SK-N-DZ (cell line): Measurements from ENCODE around the gene SLX4IP.

Experiments used
- DNase-seq: peaks from one replicate; pipeline ENCODE4 v3.0.0-alpha.2; 2015; ENCODE audit warnings: low spot score

The SLX4IP gene

DNA sequence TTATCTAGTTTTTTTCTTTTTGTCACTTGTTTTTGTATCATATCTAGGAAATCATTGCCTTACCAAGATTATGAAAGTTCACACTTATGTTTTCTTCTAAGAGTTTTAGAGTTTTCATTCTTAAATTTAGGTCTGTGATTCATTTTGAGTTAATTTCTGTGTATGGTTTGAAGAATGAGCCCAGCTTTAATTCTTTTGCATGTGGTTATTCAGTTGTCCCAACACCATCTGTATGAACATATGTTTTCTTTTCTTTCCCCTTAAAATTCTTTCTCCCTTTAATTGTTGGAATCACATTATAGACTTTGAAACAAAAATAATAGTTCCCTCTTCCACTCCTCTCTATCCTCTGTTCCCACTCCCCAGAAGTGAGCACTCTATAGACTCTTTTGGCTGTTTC is 85.4 kb downstream of the SLX4IP start:
- DNase-seq, result no peak

DNA sequence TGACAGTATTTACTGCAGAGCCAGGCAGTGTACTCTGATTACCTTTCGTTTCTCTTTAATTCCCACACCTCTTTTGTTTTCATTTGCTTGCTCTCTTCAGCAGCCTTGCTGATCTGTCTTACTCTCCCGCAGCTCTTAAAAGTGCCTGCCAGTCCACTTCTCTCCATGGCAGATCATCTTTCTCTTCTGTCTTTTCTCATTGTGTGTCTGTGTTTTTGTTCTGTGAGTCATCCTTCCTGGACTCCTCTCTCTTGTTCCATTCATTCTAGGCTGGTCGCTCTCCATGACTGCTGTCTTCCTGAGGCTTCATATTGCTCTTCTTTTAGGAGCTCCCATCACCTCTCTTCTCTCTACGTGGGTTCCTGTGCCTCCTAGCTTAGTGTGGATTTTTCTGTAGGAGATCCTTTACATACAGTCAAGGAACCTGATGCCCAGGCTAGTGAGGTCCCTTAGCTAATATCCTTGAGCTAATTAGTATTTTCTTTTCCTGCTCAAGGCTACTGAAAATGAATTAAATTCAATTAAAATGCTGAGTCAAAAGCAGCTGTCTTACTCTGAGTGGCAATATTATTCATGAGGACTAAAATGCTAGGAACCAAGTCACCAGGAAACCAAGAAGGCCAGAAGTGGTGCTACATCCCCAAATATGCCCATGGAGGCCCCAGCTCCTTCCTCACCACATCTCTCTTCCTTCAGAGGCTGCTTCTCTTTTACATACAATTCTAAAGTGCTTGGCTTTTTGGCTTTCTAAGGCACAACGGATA is 86.1 kb downstream of the SLX4IP start:
- DNase-seq, result peak; percentile 16

DNA sequence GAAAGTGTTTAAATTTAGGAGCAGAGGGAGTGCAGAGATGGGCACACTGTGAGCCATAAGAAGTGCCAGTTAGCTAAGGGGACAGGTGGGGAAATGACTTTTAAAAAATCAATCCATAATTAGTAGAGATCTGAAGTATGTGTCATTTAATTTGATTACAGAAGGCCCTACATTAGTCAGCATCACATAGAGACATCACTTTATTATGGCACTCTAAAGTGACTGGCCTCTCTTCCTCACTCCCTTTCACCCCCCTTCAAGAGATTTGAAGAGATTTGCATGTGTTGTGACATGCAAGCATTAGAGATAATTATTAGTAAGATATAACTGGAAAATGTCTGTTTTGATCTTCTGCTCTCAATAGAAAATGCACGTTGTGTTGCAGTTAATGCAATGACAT is 86.7 kb downstream of the SLX4IP start:
- no peak for DNase-seq

DNA sequence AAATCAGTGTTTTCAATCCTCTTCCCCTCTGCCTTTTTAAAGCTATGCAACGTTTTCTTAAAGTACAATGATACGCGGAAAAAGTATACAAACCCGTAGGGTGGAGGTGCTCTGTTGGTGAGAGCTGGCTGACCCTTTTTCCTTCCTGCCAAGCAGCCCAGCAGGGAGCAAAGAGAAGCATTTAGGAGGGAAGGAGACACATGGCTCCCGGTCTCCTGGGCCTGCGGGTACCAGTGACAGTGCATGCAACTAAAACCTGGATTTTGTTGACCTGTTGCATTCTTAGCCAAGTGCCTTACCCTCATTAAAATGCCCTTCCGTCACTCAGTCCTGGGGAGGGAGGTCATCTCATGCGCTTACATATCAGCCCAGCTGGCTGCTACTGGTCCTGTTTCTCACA is 87.2 kb downstream of the SLX4IP start:
- no peak for DNase-seq

DNA sequence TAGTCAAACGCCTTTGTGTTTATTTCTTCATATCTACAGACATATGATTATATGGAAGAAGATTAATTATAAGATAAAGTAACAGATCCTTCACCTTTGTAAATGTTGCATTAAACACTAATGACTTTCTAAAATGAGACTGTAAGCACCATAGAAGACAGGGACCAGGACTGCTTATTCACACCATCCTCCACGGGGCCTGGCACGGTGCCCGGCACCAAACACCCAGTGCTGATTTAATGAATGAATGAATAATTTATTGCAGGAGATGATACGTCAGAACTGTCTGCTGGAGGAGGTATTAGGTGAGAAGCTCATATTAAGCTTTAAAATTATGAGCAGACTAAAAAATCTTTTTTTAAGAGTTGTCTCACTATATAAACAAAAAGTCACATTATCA is 88.3 kb downstream of the SLX4IP start:
- no peak for DNase-seq

DNA sequence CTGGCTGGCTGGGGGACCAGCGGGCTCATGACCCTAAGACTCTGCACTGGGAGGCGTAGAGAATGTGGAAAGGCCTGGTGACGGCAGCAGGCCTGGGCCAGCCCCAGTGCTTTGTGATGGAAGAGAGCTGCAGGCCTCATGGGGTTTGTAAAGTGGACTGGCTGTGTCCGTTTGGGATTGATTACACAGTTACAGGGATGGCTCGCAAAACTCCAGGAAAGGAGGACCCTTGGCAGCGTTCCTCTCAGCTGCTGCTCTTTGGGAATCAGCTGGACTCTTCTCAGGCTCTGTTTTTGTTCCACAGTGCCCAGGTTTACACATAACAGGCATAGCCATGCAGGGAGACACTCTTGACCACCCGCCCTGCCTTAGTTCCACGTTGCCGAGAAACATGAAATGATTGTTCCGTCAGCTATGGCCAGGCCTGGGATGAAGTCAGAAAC is 89.0 kb downstream of the SLX4IP start:
- peak; percentile 68 for DNase-seq

DNA sequence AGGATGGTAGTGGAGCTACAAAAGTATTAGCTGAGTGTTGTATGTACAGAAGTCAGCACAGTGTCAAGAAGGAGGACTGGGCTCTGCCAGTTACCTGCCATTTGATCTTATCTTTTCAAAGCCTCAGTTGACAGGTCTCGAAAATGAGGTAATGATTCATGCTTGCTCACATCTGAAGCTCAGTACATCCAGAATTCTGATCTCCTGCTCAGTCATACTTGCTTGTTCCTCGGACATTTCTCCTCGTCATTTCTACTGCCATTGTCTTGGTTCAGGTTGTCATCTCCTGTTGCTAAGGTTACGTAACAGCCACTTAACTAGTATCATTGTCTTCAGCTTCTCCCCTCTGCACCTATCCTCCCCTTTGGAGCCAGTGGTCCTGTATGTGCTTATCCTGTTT is 89.5 kb downstream of the SLX4IP start:
- peak; percentile 34 for DNase-seq

DNA sequence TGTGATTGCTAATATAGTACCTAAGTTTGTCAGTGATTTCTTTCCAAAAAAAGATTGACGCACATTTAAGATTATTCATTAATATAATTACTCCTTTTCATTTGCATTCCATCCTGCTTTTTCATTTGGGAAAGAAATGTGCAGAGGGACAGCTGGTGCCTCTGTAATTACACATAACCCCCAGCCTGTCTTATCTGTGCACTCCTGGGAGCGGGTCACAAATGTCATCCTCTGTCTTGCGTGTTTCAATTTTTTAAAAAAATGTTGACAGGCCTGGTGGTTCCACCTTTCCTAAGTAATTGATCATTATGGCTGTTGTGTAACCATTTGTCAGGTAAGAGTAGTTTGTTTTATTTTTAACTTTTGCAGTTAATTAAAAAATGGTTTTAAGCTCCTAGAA is 92.7 kb downstream of the SLX4IP start:
- DNase-seq, result no peak

DNA sequence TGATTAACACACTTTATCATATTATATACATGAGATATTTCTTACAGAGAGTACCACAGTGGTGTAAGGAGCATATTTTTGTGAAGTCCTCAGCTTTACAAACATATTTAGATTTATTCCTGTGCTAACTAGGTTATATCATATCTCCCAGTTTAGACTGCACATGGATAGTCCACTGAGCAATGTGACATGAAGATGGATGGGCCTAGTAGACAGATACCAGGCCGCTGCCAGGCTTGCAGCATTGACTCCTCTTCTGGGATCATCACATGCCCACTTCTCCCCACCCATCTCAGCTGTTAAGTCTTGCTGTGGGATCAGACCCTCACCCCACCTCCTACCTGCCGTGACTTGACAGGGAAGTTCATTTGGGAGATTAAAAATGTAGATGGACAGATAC is 95.8 kb downstream of the SLX4IP start:
- no peak for DNase-seq

DNA sequence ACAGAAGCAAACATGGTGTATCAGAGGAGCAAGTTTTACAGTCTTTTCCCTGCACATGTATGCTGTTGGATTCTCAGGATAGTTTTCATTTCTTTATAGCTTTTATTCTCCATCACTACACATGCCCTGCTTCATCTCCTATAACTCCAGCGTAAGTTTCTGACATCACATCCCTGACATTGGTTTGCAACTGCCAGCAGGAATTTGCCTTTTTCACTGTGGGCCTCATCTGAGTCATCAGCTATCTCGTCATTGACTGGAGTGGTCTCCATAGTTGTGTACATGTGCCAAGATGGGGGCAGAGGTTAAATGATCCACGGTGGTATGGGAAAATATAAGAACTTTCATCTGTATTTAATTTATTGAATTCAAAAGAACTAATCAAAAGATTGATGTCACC is 96.7 kb downstream of the SLX4IP start:
- no peak for DNase-seq

DNA sequence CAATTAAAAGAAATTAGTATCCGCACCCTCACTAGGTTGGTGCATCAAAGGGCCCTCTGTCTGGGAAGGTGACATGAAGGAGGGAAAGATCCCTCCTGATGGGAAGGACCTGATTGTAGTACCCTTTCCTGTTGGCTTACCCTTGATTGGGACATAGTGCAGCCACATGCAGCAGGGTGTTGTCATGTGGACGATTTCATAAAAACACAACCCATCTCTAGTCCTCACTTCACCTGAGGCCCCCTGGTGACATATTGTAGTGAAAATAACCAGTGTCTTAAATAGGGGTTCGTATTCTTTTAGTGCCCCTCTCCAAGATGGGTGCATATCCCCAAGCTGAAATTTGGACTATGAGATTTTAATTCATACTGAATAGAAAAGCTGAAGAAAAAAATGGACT is 97.3 kb downstream of the SLX4IP start:
- DNase-seq, result no peak

DNA sequence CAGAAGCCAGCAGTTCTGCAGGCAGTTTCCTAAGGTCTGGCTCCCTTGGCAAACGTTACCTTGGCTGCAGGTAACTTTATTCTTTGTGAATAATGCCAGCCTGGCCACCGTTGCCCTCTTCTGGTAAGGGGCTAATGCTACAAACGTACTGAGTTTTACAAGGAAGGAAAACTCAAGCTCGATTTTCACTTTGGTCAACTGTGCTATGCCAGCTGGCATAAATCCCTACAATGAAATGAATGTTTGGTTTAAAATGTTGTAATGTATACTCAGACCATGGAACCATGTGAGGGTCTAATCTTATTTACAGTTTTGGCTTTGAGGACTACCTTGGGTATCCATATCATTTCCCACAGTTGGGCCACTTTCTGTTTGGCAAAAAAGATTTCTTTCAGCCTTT is 101.4 kb downstream of the SLX4IP start:
- DNase-seq, result no peak

DNA sequence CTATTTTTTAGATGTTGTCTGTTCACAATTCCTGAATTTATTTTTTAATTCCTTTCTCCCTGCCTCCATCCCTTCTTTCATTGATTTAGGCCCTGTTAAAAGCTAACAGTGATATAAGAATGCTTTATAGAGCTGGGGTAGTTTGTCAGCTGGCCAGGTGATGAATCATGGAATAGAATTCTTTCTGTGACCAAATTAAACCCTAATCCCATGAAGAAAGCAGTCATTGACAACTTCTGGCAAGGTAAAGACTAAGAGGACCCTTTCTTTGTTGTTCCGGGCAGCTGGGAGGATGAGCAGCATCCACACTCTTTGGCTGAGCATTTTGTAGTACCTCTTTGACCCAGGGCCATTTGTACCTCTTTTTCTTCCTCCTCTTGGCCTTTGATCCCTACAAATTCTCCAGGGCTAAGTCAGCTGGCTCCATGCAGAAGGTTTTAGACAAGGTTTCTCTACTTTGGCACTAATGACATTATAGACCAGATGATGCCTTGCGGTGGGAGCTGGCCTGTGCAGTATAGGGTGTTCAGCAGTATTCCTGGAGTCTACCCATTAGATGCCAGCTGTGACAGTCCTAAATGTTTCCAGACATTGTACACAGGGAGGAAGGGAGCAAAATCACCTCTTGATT is 102.9 kb downstream of the SLX4IP start:
- no peak for DNase-seq

DNA sequence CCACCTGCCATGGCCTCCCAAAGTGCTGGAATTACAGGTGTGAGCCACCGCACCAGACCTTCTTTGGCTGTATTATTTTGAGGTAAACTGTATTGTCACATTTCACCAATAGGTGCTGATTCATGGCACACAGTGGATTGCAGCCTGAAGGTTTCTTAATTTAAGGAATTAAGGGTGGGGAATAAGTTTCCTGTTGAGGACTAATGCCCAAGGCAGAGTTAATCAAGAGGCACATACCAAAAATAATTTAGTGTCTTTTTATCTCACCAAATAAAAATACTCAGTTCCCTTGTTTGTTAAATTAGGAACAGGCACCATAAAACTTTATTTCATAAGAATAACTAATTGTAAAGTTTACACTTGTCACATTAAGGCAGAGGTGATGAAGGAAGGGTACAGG is 103.7 kb downstream of the SLX4IP start:
- DNase-seq, result no peak

DNA sequence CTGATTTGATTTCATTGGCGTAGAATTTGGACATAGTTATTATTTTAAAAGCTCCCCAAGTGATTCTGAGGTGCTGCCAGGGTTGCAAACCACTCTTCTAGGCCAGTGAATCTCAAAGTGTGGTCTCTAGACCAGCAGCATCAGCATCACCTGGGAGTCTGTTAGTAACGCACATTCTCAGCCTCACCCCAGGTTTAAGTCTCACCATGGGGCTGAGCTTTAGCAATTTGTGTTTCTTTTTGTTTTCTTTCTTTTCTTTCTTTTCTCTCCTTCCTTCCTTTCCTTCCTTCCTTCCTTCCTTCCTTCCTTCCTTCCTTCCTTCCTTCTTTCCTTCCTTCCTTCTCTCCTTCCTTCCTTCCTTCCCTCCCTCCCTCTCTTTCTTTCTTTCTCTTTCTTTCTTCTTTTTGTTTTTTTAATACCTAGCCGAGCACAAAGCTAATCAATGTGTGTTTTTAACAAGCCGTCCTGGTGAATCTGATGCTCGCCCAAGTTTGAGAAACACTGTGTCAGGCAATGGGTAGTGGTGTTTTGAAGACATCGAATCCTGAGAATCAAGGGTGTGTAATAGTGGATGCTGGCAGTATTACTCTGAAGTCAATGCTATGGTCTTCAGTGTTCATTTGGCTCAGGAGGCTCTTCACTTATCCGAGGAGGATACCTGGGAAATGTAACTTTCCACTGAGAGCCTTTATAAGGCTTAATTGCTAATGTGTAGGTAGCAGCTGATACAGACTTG is 104.9 kb downstream of the SLX4IP start:
- DNase-seq, result no peak

DNA sequence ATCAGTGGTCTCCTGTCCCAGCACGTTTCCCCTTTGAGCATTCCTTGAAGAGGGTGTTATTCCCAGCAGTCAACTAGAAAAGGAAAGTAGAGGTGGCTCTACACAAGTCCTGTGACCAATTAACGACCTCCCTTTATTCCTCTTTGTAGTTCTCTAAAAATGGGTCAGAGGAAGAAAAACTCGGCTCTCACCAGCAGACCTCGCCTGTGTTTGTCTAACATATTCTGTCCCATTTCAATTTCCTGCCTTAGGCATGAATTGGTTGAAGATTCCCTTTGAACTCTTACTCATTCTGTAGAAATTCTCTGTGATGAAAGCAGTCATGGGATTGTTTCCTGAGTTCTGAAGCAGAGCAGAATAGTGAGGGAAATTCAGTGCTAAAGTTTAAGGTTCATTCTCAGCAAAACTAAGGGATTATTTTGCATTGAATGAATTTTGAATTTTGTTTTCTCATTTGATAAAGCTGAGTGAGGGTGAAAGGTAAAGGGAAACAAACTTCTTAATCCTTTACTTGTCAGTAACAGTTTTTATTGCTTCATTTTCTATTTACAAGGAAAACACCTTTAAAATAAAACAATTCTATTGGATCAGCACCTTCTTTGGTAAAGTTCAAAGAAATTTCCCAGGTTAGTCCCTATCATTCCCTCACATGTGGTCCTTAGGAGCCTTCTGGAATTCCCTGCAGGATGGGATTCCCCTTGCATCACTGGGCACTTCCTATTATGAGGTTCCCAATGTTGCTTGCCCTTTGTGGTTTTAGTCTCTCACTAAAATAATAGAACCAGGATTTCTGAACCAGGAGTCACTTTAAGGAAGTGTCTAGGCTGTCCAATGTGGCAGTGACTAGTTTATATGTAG is 105.8 kb downstream of the SLX4IP start:
- DNase-seq, result no peak

DNA sequence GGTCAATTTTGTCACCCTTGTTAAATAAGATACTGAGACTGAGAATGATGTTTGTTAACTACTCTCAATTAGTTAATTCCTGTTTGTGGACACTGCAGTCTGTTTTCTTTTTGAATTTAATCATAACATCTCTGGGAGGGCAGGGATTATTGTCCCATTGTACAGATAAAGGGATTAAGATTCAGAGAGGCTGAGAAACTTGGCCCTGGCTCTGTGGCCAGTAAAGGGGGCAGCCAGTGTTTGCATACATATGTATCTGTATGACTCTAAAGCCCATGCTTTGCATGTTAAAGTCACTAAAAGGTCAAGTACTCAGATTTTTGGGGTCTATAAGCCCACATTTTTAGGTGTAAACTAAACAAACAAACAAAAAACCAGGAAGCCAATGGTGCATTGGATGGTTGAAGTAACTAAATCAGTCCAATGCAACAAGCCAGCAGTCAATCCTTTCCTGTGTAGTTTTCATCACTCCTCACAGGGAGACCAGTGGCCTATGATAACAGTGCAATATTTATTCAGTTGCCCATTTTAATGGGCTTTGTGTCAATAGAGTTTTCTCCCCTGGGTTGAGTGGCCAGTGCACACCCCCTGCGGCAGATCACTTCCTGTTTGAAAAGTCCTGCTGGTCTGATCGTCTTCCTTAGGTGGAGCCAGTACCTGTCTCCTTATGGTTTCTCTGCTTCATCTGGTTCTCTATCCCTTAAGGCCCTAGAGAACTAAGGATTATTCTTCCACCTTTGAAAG is 106.7 kb downstream of the SLX4IP start:
- no peak for DNase-seq

DNA sequence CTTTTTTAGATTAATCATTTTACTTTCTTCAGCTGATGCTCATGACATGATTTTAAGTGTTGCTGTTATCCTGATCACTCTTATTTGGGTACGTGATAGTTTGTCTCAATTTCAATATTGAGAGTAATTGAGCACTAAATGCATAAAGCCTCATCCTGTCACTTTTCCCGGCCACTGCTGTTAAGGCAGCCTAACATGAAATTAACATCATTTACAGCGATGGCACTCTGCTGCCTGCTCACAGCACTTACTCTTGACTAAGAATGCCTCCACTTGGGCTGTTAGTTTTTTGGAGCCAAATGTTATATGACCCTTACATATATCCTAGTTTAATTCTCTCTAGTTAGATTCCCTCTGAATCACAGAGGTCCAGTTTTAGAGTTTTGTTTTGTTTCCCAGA is 107.3 kb downstream of the SLX4IP start:
- DNase-seq, result no peak

DNA sequence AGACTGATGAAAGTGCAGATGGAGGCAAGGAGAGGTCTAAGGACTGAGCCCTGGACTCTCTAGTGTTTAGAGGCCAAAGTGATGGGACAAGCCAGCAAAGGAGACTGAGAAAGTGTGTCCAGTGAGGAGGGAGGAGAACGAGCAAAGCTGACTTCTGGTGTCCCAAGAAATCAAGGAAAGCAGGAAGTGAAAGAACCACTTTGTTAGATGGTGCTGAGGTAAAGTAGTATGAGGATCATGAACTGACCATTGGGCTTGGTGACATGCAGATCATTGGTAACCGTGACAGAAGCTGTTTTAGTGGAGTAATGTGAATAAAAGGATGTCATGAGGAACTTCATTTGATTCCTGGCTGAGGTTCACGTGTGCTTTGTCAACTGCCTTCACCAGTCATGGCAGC is 108.4 kb downstream of the SLX4IP start:
- DNase-seq, result no peak

DNA sequence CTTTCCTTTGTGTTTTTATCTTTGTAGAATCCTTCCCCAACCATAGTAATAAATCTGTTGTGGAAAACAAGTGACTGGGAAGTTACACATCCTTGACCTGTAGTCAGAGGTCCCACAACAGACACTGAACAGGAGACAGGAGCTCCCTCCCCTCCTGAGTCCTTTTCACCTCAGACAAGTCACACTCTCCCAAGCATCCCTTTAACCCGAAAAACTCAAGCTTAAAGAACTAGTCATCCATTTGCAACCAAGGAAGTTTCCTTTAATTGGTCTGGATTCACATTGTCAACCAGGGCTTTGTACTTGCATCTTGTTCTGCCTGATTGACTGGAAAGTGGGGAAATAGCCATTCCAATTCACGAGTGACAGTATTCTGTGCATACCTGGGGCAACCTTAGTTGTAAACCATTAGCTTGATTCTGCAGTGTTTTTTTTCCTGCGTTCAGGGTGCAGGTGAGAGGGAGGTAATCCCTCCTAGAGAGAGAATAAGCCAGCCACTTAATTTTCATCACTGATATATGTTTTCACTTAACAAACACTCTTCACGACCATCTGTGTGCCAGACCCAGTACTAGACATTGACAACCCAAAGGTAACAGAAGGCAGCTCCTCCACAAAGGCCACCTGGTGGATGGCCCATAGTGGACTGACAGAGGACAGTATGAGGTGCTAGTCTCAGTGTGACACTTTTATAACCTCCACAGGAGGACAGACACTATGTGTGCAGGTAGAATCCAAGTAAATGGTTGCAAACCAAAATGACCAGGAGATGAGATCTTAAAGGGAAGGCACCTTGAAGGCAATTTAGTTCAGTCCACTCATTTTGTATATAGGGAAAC is 112.4 kb downstream of the SLX4IP start:
- DNase-seq, result no peak
